Lung (tissue), 12 donors: ENCODE data around the gene DIRAS1. TPM values are rescaled to one million over a fixed set of nuclear protein-coding genes. Genes with fewer than 3 reads are reported as not detected.

ENCODE experiments used
- ATAC-seq: fragments of 200-7000 bp; cut with Tn5 transposase; one replicate; pipeline ENCODE4 v1.9.1; 2020; ENCODE audit warnings: moderate number of reproducible peaks; ENCODE audit not compliant: insufficient read depth, low FRiP score
- DNase-seq, 3 donors: peaks; one replicate each; pipeline ENCODE4 v3.0.0-alpha.2; 2013 to 2017
- H3K27ac ChIP-seq, 2 donors: one replicate each; pipeline ENCODE4 v1.5.1; 2013; ENCODE audit warnings: mild to moderate bottlenecking in 2 of 2, moderate library complexity in 2 of 2, control low read depth in 1 of 2, inconsistent platforms in 1 of 2, low read depth in 1 of 2, low read length in 1 of 2
- H3K27me3 ChIP-seq, 3 donors: one replicate each; pipeline ENCODE4 v1.5.1; 2013; ENCODE audit warnings: low read length in 2 of 3; ENCODE audit not compliant: control insufficient read depth in 3 of 3, insufficient read depth in 3 of 3
- H3K36me3 ChIP-seq, 4 donors: one replicate each; pipeline ENCODE4 v1.5.1; 2013; ENCODE audit warnings: low read length in 4 of 4, mild to moderate bottlenecking in 1 of 4, moderate library complexity in 1 of 4; ENCODE audit not compliant: control insufficient read depth in 4 of 4, insufficient read depth in 4 of 4
- H3K4me1 ChIP-seq, 5 donors: one replicate each; pipeline ENCODE4 v1.5.1; 2013; ENCODE audit warnings: low read length in 5 of 5, mild to moderate bottlenecking in 2 of 5, moderate library complexity in 1 of 5; ENCODE audit not compliant: control insufficient read depth in 5 of 5, insufficient read depth in 5 of 5
- H3K4me3 ChIP-seq: one replicate; pipeline ENCODE4 v1.5.1; 2013; ENCODE audit warnings: mild to moderate bottlenecking, control low read depth, moderate library complexity
- H3K9ac ChIP-seq, 2 donors: one replicate each; pipeline ENCODE4 v1.5.1; 2013; ENCODE audit warnings: low read length in 2 of 2, control low read depth in 1 of 2; ENCODE audit not compliant: insufficient read depth in 1 of 2
- H3K9me3 ChIP-seq, 4 donors: one replicate each; pipeline ENCODE4 v1.5.1; 2013; ENCODE audit warnings: low read length in 3 of 4, mild to moderate bottlenecking in 1 of 4, moderate library complexity in 1 of 4; ENCODE audit not compliant: control insufficient read depth in 4 of 4, insufficient read depth in 3 of 4
- CTCF ChIP-seq: IDR thresholded peaks from 2 replicates; pipeline ENCODE4 v1.5.1; 2012; ENCODE audit warnings: mild to moderate bottlenecking; ENCODE audit errors: control extremely low read depth, extremely low read depth
- WGBS, 2 donors: extraction: QIAGEN DNeasy Blood & Tissue Kit; methylation state at CpG; one replicate each; pipeline ENCODE4 v1.1.7; 2013; 5-methylcytosine and 5-hydroxymethylcytosine counted together
- polyA plus RNA-seq, 2 donors: library from polyadenylated mRNA; stranded (reverse); fragments of 200-250 nt; gene quantifications; one replicate each; pipeline ENCODE4 v1.2.1, GENCODE V29; 2013
- total RNA-seq, 2 donors: library from RNA; depleted of rRNA in 1 of 2; stranded (reverse); fragments of >200 nt in 1 of 2; gene quantifications; one replicate each; pipeline ENCODE4 v1.2.1, GENCODE V29; 2014 to 2021
- donor health status: control.
- donor health status: control.
- donor health status: Bipolar disorder and iron deficiency.
- donor health status: healthy.
- donor health status: DM: yes; HTN: yes; CAD: no.

DIRAS1 gene
- total and polyA plus RNA-seq, 4 donors = 0.37 to 1.2 (median 0.58) TPM

GRCh38 chr19:2762783-2763496 lies 41.8 kb upstream of the DIRAS1 start:
- Histone ChIP-seq H3K9me3 (no peaks in the 10 kb centered on the region), H3K9ac (no peak overlapping the region), H3K4me1 (no peaks in the 10 kb centered on the region), H3K36me3 (peaks cover 7 to 66% (median 8%) of the 10 kb centered on the region in 4 donors), H3K27me3 (no peaks in the 10 kb centered on the region), H3K27ac (no peak overlapping the region), H3K4me3 (no peak overlapping the region)
- WGBS, 2 donors = 95 to 97% methylated on average over 23 of the region's 23 CpGs
- DNase-seq (no peak), ATAC-seq (no peak)
- no peak for TF ChIP-seq CTCF

GRCh38 chr19:2761876-2762782 lies 41.0 kb upstream of the DIRAS1 start:
- Histone ChIP-seq H3K4me1 (no peaks in the 10 kb centered on the region), H3K9ac (no peak overlapping the region), H3K36me3 (peaks cover 6 to 68% (median 8%) of the 10 kb centered on the region in 4 donors), H3K27me3 (no peaks in the 10 kb centered on the region), H3K27ac (no peak overlapping the region), H3K4me3 (no peak overlapping the region), H3K9me3 (no peaks in the 10 kb centered on the region)
- 94 to 96% methylated on average over 43 of the region's 43 CpGs for WGBS, 2 donors
- ATAC-seq = no peak
- no peak for TF ChIP-seq CTCF
- DNase-seq = no peak

GRCh38 chr19:2761309-2761677 lies 40.1 kb upstream of the DIRAS1 start:
- ATAC-seq (no peak), DNase-seq (no peak)
- Histone ChIP-seq H3K4me3 (no peak overlapping the region), H3K27ac (no peak overlapping the region), H3K9me3 (no peaks in the 10 kb centered on the region), H3K36me3 (peaks cover 6 to 68% (median 8%) of the 10 kb centered on the region in 4 donors), H3K27me3 (no peaks in the 10 kb centered on the region), H3K4me1 (no peaks in the 10 kb centered on the region), H3K9ac (no peak overlapping the region)
- TF ChIP-seq CTCF = no peak
- WGBS, 2 donors = 94 to 96% methylated on average over 16 of the region's 16 CpGs
